Measurements from ENCODE around the gene RAB8A. TPM values are rescaled to one million over a fixed set of nuclear protein-coding genes. Genes with fewer than 3 reads are reported as not detected.
"Not testable (repeated sequence)": the region's sequence is repeated elsewhere in the genome, so short reads cannot be mapped to it uniquely, and the experiment has no call there.

RAB8A gene
- total and polyA plus RNA-seq, 8 donors: 64.9 to 102 (median 73.0) TPM

DNA sequence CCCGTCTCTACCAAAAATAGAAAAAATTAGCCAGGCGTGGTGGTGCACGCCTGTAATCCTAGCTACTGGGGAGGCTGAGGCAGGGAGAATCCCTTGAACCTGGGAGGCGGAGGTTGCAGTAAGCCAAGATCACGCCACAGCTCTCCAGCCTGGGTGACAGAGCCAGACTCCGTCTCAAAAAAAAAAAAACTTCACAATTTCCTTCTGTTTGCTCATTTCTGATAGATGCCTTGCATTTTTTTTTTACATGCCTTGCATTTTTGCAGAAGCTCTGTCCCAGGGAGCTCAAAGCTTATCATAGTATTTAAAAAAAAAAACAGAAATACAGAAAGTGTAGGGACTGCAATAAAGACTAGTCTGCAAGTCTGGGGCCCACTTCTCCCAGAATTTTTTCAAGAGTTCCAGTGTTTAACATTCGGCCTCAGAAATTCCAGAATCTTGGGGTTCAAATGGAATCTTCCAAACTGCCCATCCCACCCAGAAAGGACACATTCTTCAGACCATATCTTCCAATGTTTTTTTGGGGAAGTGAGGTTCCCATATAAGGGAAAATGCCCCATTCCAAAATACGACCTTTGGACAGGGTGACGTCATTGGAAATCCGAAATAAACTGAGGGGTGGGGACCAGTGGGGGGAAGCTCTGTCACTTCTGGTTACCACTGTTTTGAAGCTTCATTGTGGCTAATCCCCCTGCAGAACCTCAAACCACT, 17.2 kb upstream of the RAB8A start:
- no peaks in the 10 kb centered on the region for H3K9me3 ChIP-seq
- H3K27ac ChIP-seq: peak overlapping the region; percentile 2 to 18
- peaks cover 0 to 19% of the 10 kb centered on the region in 2 donors for H3K4me1 ChIP-seq
- H3K36me3 ChIP-seq: peaks cover 9 to 100% of the 10 kb centered on the region in 2 donors
- no peak overlapping the region for H3K4me3 ChIP-seq
- no peaks in the 10 kb centered on the region for H3K27me3 ChIP-seq
- TF ChIP-seq CTCF (IDR thresholded peaks at IDR 0.05): no peak
- ATAC-seq: no peak
- intact Hi-C loops (cut with DNase I): no loop called here
- DNase-seq: no peak

DNA sequence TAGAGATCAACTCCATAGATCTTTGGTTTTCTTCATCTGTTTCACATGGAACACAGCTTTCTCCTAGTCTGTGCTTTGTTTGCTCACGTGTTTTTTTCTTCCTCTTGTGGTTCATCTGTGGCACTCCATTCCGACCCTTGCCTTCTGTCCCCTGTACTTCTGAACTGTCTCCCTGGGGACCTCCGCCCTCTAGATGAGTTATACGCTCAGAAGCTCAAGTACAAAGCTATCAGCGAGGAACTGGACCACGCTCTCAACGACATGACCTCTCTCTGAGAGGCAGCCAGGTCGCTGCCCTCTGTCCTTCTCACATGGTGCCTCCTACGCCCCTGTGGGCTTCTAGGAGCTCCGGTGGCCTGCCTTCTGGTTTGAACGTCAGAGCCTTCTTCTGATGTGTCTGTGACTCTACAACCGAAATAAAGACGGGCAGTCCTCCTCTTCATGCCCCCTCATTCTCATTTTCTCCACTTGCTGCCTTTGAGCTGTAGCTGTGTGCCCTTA, 16.6 kb upstream of the RAB8A start:
- Histone ChIP-seq H3K9me3 (no peaks in the 10 kb centered on the region), H3K36me3 (peaks cover 9 to 100% of the 10 kb centered on the region in 2 donors), H3K27ac (peak overlapping the region; percentile 2 to 23), H3K27me3 (no peaks in the 10 kb centered on the region), H3K4me3 (no peak overlapping the region), H3K4me1 (peaks cover 0 to 19% of the 10 kb centered on the region in 2 donors)
- TF ChIP-seq CTCF (IDR thresholded peaks at IDR 0.05): no peak
- ATAC-seq (no peak), DNase-seq (peak in 1 of 4 donors; percentile 36)
- intact Hi-C loops (cut with DNase I): no loop called here

DNA sequence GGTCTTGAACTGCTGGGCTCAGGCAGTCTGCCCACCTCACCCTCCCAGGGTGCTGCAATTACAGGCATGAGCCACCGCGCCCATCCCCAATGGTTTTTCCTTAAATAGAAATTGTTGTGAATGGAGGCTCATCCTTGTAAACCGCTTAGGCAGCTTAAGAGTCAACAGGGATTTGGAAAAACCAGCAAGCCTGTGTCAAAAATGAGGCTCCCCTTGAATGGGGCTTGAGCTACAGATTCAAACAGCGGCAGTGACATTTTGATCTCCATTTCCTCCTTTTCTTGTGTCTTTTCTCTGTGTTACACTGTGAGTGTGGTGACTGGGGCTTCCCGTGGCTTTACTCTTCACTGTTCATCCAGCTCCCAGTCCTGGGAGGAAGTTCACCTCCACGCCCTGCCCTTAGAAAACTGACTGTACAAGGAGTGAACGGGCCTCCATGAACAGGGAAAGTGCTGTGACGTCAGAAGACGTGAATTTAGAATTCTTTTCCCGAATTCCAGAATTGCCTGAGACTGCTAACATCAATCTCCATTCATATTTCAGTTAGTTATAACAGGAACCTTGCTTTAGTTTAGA, 15.3 kb upstream of the RAB8A start:
- Histone ChIP-seq H3K27ac (peak overlapping the region in 1 of 2 donors; percentile 23), H3K9me3 (no peaks in the 10 kb centered on the region), H3K27me3 (no peaks in the 10 kb centered on the region), H3K36me3 (peaks cover 4 to 100% of the 10 kb centered on the region in 2 donors), H3K4me3 (no peak overlapping the region), H3K4me1 (peaks cover 0 to 19% of the 10 kb centered on the region in 2 donors)
- no peak for DNase-seq
- peak; percentile 45 for ATAC-seq
- no peak for TF ChIP-seq CTCF (IDR thresholded peaks at IDR 0.05)
- intact Hi-C loops (cut with DNase I): no loop called here

- Histone ChIP-seq H3K27ac (peak overlapping the region in 1 of 2 donors; percentile 3), H3K4me1 (peaks cover 0 to 17% of the 10 kb centered on the region in 2 donors), H3K27me3 (no peaks in the 10 kb centered on the region), H3K4me3 (no peak overlapping the region), H3K9me3 (no peaks in the 10 kb centered on the region), H3K36me3 (peaks cover 6 to 100% of the 10 kb centered on the region in 2 donors)
- no peak for TF ChIP-seq CTCF (IDR thresholded peaks at IDR 0.05)
- no peak for DNase-seq
- ATAC-seq: no peak
- intact Hi-C loops (cut with DNase I): no loop called here
Observed at GRCh38 chr19:16098416-16098768, 13.3 kb upstream of the RAB8A start.

GRCh38 chr19:16098821-16099220, 12.9 kb upstream of the RAB8A start:
- Histone ChIP-seq H3K27ac (no peak overlapping the region), H3K27me3 (no peaks in the 10 kb centered on the region), H3K4me1 (peaks cover 0 to 14% of the 10 kb centered on the region in 2 donors), H3K4me3 (no peak overlapping the region), H3K9me3 (no peaks in the 10 kb centered on the region), H3K36me3 (peaks cover 8 to 100% of the 10 kb centered on the region in 2 donors)
- TF ChIP-seq CTCF (IDR thresholded peaks at IDR 0.05): no peak
- DNase-seq: peak in 1 of 4 donors; percentile 32
- intact Hi-C loops (cut with DNase I): no loop called here
- ATAC-seq: no peak

DNA sequence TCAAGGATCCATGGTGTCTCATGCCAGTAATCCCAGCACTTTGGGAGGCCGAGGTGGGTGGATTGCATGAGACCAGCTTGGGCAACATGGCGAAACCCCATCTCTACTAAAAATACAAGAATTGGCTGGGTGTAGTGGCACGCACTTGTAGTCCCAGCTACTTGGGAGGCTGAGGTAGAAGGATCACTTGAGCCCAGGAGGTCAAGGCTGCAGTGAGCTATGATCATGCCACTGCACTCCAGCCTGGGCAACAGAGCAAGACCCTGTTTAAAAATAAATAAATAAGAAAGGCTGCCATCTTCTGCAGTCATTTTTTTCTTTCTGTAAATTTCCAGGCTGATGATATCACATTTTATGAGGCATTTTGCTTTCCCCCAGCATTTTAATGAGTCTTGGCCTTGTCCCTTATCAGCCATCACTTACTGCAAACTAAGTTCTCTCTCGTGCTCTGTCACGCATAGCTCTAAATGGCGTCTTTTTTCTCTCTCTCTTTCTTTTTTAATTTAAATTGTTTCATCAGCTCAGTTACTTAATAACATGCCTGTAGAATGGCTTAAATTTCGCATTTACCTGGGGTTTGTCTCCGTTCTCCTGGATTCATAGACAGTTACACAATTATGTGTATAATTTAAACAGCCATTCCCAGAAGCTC, 12.2 kb upstream of the RAB8A start:
- H3K9me3 ChIP-seq; H3K4me3 ChIP-seq; intact Hi-C loops (cut with DNase I); DNase-seq; H3K27me3 ChIP-seq; ATAC-seq; H3K27ac ChIP-seq: not testable (repeated sequence)
- Histone ChIP-seq H3K4me1 (peaks cover 0 to 14% of the 10 kb centered on the region in 2 donors), H3K36me3 (peaks cover 8 to 100% of the 10 kb centered on the region in 2 donors)
